GM10266 (cell line): ENCODE data around the gene ANKS1B.

Experiments
- DNase-seq: peaks from one replicate; pipeline ENCODE4 v3.0.0; 2012; ENCODE audit errors: extremely low spot score
- CTCF ChIP-seq: IDR thresholded peaks from 2 replicates; pipeline ENCODE4 v1.5.1; 2012; ENCODE audit warnings: mild to moderate bottlenecking, low read depth; ENCODE audit not compliant: control insufficient read depth, insufficient read depth; ENCODE audit errors: missing control alignments

ANKS1B gene

GRCh38 chr12:99476956-99477355 is 507.8 kb downstream of the ANKS1B start:
- no peak for DNase-seq
- TF ChIP-seq CTCF, result no peak

DNA sequence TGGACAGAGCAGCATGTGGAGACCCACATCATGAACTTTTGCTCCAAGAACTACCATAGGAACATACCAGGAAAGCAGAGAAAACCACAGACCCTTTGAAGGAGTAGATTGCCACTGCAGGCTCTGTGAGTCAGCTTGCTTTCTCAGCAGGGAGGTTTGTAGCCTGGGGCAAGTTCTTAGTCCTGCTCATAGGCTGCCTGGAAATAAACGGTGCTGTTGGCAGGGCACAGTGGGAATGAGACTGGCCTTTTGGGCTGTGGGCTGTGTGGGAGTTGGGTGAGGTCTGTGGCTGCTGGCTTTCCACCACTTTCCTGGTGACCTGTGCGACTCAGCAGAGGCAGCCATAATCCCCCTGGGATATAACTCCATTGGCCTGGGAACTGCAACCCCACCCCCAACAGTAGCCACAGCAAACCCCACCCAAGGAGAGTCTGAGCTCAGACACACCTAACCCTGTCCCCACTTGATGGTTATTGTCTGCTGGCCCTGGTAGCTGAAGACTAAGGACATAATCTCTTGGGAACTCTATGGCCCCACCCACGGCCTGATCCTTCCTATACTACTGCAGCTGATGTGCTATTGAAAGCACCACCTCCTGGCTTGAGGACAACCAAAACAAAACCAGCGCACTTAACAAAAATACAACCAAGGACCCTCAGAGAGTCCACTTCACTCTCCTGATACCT is 529.2 kb downstream of the ANKS1B start:
- no peak for TF ChIP-seq CTCF

DNA sequence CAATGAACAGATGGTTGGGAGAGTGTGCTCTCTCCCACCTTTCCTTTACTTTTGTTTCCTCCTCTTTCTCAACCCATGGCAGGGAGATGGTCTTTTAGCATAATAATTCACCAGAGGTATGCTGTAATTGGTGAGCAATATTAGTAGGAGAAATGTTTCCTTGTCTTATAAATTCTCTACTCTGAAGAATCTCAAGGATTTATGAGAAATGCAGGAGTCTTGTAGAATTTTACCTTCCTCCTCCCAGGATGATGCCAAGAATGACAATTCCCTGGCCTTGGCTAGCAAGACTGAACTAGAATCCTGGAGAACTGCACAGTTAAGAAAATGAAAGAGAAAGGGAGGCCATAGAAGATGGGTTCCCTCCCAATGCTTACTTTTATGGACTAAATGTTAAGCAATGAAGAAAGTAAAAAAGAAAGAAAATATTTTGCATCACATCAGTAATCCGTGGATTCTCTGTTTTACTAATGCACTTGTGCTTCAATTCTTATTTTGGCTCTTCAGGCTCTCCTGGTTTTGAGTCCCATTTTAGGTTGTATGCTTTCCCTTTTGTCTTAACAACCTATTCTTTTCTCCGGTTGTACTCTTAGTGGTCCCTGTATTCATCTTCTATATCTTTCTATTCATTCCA is 530.1 kb downstream of the ANKS1B start:
- no peak for DNase-seq

More for the DNA sequence above, 529.2 kb downstream of the ANKS1B start:
- no peak for DNase-seq

GRCh38 chr12:99453836-99454538 is 530.7 kb downstream of the ANKS1B start:
- DNase-seq, result no peak
- no peak for TF ChIP-seq CTCF

More for the DNA sequence above, 530.1 kb downstream of the ANKS1B start:
- no peak for TF ChIP-seq CTCF

GRCh38 chr12:99450036-99450630 is 534.6 kb downstream of the ANKS1B start:
- no peak for TF ChIP-seq CTCF
- no peak for DNase-seq

- TF ChIP-seq CTCF, result no peak
- no peak for DNase-seq
These were observed 539.8 kb downstream of the ANKS1B start for GRCh38 chr12:99444859-99445316.
